HG02678 (cell line): ENCODE measurements around the gene PELI2.

Experiments
- ATAC-seq: cut with Tn5 transposase; IDR thresholded peaks from one replicate; pipeline ENCODE4 v1.9.1; 2021; ENCODE audit warnings: mild to moderate bottlenecking, moderate library complexity; ENCODE audit not compliant: unreplicated experiment

The PELI2 gene

GRCh38 chr14:56333359-56334292 lies 215.4 kb downstream of the PELI2 start:
- ATAC-seq, result no peak

DNA sequence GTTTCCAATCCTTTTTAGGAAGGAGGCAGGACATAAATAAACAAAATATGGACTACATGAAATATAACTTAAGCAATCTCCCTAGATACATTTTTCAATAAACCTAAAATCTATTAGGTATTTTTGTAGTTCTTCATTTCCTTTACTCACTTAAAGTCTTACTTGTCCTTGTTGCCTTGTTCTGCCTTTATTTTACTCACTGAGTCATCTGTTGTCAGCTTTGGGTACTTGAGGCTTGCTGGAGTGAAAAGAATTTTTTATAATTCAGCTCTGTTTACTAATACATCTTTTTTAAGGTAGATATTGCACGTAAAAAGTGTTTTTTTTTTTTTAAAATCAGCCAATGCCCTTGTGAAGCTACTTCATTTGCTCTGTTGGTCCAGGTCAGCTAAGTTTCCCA lies 216.2 kb downstream of the PELI2 start:
- ATAC-seq, result no peak

DNA sequence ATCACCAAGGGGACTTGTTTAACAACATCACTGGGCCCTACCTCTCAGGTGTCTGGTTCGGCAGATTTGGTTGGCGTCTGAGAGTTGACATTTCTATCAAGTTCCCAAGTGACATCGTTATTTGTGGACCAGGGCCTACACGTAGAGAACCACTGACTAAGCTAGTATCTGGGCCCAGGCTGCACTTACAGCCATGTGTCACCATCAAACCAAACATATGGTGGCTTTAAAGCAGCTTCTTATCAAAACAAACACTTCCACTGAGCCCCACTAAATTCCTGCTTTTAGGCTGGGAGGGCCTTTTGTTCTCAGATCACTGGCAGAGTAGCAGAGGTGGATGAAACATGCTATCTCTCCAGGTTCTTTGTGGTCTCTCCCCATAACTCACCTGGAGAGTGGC lies 220.5 kb downstream of the PELI2 start:
- no peak for ATAC-seq

GRCh38 chr14:56339855-56340701 lies 221.9 kb downstream of the PELI2 start:
- ATAC-seq, result peak; percentile 63

GRCh38 chr14:56340932-56341331 lies 222.7 kb downstream of the PELI2 start:
- no peak for ATAC-seq

DNA sequence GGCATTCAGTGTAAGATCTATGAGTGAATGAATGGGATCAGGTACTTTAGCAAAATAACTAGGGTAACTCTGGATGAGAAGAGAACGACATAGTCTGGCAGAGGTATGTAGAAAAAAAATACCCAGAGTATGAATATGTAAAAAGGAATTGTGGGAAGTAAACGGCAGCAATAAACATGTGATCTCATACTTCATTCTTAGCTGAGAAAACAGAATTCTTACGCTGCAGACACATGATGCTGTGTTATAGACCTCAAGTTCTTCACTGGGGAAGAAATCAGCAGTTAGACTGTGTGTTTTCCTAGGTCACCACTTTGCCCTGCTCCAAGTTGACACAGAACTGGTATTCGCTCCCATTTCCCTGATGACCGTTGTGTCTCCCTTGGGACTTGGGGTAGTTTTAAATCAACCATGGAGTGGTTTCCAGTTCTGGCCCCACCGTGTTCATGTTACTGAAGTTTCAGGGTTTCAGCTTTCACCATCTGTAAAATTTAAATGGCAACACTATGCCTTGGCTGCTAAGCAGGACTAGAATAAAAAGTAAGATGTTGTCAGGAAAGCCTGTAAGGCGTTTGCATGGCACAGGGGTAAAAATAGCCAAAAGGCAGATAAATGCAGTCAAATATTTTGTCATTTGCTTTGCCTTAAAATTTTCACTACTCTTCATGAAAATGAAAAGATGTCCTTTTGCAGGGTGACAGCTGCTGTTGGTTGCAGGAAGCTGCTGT lies 223.7 kb downstream of the PELI2 start:
- peak; percentile 73 for ATAC-seq

GRCh38 chr14:56342494-56342942 lies 224.3 kb downstream of the PELI2 start:
- no peak for ATAC-seq

DNA sequence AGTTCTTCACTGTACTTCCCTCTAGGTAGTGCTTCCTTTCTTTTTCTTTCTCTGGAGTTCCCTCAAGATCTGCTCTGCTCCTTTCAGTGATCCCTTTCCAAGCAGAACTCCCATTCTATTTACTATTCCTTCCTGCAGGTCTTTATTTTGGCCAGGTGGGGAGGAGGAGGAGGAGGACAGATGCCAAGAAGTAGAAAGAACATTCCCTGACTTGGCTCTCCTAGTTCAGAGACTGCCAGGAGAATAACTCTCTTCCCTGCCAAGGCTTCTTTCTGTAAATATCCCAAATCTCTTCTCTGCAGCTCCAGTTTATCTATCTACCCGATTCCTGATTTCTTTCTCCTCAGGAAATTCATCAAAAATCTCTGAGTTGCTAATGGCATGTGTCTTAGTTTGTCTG lies 231.7 kb downstream of the PELI2 start:
- ATAC-seq, result no peak
